Fibroblast of skin of right quadriceps (primary cell): ENCODE data around the gene ZNF865.
"Not testable (repeated sequence)": the region's sequence is repeated elsewhere in the genome, so short reads cannot be mapped to it uniquely, and the experiment has no call there.

Experiments
- DNase-seq: peaks from one replicate; pipeline ENCODE4 v3.0.0-alpha.2; 2013

ZNF865 gene

DNA sequence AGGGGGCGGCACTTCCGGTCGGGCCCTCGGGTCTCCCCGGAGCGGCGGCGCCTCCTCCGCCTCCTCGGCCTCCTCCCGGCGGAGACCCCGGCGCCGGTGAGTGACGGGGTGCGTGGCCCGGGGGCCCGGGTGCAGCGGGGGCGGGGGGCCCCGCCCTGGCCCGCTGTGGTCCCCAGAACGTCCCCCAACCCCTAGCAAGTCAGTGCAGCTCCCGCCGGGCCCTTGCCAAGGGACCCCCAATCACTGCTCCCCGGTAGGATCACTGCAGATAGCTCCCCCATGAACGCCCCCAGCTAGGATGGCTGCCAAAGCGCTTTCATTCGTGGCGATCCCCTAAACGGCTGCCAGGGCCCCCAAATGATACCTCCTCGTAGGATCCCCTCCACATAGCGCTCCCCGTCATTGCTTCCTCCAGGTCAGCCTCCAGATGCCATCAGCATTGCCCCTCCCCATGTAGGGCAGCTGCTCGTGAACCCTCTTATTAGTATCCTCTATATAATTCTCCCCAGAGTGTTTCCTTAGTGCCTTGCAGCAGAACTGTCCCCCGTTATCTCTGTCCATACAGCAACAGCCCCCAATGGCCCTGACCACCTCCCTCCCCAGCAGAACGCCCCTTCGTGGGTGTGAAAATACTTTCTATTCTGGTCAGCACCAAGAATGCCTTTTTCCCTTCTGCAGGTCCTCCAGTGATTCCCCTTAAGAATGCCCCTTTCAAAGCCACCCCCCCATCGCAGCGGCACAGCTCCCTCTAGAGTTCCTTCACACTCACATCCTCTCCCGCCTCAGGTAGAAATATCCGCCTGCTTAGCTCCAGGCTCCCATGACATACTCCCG is at the start of gene ZNF865:
Gene ZNF865, plus strand, starts transcription at position 11 of the 834 bp plus-strand sequence. CDS start 7,972 bp downstream, outside the sequence.
- DNase-seq: peak; percentile 83

DNA sequence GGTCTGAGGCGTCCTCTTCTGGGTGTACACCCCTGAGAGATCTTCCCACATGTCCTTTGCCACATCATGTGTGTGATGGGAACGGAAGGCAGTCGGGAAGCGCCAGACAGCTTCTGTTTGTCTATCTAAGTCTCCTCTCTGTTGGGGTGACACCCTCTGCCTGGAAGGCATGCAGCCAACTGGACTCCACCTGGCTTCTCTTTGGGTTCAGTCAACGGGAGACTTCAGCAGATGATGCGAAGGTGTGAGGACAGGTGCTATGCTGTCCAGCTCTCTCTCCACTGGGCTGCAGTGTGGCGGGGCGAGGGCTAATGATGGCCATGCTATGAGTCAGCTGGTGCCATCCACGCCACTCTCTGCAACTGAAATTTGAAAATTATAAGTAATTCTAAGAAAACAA is 45.8 kb upstream of the ZNF865 start:
- no peak for DNase-seq

DNA sequence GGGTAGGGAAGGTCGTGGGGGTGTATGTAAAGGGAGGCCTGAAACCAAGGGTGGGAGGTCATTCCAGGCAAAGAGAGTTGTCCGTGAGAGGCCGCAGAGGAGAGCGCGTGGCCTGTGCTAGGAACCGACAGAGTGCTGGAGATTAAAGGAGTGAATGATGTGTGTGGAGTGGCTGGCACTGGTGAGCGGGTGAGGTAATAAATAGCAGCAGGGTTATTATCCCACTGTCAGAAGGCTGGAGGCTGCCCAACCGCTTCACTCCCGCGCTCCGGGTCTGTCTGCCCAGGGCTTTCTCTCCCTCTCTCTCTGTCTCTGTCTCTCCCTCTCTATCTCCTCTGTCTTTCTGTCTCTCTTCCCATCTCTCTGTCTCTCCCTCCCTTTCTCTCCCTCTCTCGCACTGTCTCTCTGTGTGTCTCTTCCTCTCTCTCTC is 42.2 kb upstream of the ZNF865 start:
- DNase-seq: no peak

DNA sequence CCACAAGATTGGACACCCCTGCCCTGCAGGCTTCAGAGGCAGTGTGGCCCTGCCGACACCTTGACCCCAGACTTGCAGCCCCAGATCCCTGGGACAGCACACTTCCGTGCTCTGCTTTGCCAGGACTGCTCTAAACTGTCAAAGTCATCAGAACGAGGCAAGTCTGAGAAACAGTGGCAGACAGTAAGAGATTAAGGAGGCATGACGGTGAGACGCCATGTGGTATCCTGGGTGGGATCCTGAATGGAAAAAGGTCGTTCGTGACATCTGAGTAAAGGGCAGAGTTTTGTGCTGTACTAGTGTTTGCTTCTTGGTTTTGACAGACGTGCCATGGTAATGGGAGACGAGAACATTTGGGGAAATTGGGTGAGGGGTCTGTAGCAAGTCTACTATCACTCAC is 38.6 kb upstream of the ZNF865 start:
- no peak for DNase-seq

DNA sequence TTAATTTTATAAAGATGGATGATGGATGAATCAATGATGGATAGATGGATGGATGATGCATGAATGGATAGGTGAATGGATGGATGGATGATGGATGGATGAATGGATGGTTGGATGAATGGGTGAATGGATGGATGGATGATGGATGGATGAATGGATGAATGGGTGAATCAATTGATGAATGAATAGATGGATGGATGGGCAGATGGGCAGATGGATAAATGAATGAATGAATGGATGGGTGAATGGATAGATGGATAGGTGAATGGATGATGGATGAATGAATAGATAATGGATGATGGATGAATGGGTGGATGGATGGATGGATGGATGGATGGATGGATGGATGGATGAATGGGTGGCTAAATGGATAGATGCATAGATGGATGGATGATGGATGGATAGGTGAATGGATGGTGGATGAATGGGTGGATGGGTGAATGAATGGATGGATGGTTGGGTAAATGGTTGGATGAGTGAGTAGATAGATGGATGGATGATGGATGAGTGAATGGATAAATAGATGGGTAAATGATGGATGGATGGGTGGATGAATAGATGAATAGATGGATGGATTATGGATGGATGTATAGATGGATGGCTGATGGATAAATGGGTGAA is 37.6 kb upstream of the ZNF865 start:
- DNase-seq: no peak

DNA sequence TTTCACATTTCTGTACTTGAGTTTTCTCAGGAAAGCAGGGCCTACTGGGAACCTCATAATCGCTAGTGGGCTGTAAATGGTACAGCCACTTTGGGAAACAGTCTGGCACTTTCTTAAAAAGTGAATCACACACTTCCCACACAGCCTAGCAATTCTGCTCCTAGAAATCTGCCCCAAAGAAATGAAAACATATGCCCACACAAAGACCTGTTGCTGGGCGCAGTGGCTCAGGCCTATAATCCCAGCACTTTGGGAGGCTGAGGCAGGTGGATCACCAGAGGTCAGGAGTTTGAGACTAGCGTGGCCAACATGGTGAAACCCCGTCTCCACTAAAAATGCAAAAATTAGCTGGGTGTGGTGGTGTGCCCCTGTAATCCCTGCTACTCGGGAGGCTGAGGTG is 36.0 kb upstream of the ZNF865 start:
- DNase-seq: not testable (repeated sequence)

DNA sequence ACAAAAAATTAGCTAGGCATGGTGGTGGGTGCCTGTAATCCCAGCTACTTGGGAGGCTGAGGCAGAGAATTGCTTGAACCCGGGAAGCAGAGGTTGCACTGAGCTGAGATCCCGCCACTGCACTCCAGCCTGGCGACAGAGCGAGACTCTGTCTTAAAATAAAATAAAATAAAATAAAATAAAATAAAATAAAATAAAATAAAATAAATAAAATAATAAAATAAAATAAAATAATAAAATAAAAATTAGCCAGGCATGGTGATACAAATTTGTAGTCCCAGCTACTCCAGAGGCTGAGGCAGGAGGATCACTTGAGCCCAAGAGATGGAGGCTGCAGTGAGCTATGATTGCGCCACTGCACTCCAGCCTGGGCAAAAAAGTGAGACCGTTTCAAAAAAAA is 31.5 kb upstream of the ZNF865 start:
- not testable (repeated sequence) for DNase-seq

DNA sequence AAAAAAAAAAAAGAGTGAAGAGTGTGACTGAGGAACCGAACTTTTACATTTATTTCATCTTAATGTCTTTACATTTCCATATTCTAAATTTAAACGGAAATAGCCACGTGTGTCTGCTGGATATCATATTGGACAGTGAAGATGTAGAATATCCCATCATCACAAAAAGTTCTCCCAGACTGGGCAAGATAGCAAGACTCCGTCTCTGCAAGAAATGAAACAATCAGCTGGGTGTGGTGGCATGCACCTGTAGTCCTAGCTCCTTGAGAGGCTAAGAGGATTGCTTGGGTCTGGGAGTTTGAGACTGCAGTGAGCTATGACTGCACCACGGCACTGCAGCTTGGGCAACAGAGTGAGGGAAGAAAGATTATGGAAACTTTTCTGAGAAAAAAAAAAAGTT is 28.7 kb upstream of the ZNF865 start:
- DNase-seq: no peak

DNA sequence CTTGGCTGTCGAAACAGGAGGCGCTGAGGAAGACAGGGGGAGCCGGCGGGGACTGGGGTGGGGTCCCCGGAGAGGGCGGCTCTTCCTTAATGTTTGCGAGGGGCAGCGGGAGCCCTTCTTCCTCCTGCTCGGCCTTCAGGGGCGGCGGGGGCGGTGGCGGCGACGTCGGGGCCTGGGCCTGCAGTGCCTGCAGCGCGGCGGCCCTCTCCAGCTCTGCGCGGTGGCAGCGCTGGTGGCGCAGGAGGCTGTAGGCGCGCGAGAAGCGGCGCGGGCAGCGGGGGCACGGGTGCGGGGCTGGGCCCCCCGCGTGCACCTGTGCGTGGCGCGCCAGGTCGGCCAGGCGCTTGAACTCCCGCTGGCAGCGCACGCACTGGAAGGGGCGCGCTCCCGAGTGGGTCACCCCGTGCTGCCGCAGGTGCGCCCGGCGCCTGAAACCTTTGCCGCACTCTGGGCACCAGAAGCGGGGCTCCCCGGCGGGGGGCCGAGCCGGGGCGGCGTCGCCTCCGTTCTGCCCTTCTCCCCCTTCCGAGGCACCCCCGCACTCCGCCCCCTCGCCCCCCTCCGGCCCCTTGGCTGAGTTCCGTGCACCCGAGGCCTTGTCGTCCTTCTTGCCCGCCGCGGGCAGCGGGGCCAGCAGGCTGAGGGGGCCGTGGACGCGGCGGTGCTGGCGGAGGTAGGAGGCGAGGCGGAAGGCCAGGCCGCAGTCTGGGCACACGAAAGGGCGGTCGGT is 27.3 kb upstream of the ZNF865 start:
- DNase-seq: no peak

DNA sequence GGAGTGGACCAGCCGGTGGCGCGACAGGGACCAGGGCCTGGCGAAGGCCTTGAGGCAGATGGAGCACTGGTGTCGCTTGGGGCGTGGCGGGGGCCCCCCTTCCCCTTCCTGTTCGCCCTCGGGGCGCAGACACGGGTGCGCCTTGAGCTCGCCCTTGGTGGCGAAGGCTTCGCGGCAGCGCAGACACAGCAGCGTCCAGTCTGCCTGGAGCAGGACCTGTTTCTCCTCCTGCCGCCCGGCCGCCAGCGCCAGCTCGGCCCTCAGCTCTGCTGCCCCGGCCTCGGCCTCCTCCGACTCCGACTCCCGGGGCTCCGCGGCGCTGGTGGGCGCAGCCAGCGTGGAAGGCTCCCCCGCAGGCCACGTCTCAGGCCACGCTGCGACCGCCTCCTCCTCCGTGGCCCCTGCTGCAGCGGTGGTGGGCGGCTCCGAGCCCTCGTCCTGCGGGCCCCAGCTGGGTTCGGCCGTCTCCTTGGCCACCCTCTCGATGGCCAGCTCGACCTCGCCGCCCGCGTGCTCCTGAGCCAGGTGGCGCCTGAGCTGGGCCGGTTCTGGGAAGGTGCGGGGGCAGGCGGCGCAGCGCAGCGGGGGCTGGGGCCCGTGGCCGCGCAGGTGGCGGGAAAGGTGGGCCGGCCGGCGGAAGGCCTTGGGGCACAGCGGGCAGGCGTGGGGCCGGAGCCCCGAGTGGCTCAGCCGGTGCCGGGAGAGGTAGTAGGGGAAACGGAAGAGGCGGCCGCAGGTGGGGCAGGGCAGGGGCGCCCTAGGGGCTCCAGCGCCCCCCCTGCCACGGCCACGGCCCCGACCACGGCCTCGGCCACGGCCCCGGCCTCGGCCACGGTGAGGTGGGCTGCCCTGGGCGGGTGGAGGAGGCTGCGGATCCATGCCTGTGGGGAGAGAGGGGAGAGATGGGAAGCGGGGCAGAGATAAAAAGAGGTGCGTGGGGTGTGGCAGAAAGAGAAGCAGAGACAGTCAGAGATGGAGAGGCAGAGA is 26.4 kb upstream of the ZNF865 start:
- DNase-seq: no peak

DNA sequence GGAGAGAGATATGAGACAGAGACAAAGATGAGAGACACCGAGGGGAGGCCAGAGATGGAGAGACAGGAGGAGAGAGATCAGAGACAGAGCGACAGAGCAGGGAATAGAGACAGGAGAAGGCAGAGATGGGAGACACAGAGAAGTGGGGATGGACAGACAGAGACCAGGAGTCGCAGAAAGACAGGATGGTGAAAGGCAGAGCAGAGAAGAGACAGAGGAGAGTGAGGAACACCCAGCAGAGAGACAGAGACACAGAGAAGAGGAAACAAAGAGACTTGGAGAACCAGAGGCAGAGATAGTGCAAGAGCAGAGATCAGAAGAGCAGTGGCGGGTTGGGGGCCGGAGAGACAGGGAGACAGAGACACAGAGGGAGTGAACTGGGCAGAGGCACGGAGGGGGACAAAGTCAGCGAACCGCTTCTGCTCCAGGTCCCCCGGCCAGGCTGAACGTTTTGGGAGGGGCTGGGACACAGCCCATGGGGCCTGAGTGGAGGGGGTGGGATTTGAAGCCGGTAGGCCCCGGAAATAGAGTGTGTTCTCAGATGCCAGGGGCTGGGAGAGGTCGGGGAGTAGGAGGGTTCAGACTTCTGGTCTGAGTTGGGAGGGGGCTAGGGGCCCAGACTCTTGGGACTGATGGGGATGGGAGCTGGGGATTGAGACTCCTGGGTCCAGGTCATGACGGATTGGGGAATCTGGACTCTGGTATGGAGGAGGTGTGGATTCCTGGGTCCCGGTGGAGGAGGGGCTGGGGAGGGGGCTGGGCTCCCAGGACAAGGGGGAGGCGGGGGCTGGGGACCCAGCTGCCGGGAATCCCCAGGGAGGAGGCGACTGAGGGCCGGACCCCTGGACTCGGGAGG is 25.5 kb upstream of the ZNF865 start:
- peak; percentile 28 for DNase-seq

DNA sequence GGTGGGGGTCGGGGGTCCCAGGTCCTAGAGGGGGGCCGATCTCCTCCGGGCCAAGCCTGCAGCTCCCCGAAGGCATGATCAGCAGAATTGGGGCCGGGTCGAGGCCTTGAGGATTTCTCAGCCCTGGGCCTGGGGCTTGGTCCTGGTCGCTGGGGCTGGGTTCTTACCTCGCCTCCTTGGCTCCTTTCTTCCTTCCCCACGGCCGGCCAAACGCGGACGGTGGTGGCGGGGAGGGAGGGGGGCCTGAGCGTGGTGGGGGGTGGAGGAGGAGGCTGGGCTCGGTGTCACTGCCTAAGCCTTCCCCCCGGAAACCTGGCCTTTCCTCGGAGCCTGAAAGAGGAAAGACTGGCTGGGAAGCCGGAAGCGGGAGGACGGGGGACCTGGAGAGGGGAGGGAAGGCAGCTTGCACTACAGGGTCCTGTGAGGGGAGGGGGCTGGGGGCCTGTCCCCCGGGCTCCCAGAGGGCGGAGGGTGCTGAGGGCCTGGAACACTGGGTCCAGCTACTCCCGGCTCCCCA is 24.8 kb upstream of the ZNF865 start, which contains the start of gene ZNF579:
Gene ZNF579, minus strand, starts transcription at position 221 of the 517 bp plus-strand sequence. CDS start 1,209 bp downstream, outside the sequence.
- peak; percentile 90 for DNase-seq

DNA sequence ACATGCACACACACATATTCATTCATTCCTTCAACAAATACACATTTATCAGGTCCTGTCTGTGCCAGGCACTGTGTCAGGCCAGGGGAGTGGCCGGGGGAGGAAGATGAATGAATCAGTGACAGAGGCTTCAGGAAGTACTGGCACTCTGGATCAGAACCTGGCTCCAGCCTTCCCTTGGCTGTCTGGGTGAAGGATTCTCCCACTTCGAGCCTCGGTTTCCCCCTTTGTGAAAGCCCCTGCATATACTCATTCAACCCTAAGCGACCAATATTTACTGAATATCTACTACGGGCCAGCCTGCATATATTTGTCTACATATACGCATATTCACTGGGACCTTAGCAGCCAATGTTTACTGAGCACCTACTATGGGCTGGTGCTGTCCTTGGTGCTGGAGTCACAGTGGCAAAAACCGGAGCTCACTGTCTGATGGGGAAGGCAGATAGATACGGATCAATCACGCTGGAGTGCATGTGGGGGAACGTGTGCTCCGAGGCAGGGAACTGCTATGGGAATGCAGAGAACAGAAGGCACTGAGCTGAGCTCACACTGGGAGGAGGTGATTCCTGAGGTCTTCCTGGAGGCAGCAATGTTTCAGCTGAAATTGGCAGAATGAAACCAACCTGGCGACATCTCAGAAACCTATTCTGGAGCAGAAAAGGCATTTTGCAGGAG is 24.2 kb upstream of the ZNF865 start:
- no peak for DNase-seq

DNA sequence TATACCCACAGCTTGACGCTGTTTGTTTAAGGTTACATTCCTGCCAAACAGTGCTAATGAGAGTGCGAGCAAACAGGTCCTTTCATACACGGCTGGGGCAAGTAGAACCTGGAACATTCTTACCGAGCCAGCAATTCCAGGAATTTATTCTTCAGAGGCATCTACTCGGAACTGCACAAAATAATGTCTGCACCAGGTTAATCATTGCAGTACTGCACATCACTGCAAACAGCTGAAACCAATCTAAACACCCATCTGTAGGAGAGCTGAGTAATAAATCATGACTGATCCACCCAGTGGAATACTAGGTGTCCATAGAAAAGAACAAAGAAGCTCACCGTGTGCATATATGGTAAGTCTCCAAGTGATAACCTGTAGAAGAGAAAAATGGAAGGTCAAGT is 23.6 kb upstream of the ZNF865 start:
- DNase-seq: no peak

DNA sequence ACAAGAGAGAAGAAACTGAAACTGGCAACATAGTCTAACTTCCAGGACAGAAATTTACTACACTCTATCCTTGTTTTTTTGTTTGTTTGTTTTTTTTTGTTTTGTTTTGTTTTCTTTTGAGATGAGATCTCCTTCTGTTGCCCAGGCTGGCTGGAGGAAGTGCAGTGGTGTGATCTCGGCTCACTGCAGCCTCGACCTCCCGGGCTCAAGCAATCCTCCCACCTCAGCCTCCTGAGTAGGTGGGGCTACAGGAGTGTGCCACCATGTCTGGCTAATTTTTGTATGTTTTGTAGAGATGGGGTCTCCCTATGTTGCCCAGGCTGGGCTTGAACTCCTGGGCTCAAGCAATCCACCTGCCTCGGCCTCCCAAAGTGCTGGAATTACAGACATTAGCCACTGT is 23.2 kb upstream of the ZNF865 start:
- DNase-seq: not testable (repeated sequence)

DNA sequence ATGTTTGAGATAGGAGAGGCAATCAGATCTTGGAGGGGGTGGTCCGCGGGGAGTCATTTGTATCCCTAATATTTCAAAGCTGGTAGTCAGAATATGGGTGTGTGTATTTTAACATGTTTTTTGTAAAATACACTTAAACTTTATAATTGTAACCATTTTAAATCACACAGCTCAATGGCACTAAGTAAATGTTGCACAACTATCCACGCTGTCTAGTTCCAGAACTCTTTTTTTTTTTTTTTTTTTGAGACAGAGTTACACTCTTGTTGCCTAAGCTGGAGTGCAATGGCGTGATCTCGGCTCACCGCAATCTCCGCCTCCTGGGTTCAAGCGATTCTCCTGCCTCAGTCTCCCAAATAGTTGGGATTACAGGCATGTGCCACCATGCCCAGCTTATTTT is 21.6 kb upstream of the ZNF865 start:
- not testable (repeated sequence) for DNase-seq

DNA sequence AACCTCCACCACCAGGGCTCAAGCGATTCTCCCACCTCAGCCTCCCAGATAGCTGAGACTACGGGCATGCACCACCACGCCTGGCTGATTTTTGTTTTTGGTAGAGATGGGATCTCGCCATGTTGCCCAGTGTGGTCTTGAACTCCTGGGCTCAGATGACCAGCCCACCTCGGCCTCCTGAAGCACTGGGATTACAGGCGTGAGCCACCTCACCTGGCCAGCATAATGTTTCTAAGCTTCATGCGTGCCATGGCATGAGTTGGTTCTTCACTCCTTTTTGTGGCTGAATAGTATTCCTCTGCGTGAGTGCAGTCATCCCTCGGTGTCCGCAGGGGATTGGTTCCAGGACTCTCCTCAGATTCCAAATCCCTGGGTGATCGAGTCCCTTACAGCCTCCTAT is 20.6 kb upstream of the ZNF865 start:
- DNase-seq: no peak

DNA sequence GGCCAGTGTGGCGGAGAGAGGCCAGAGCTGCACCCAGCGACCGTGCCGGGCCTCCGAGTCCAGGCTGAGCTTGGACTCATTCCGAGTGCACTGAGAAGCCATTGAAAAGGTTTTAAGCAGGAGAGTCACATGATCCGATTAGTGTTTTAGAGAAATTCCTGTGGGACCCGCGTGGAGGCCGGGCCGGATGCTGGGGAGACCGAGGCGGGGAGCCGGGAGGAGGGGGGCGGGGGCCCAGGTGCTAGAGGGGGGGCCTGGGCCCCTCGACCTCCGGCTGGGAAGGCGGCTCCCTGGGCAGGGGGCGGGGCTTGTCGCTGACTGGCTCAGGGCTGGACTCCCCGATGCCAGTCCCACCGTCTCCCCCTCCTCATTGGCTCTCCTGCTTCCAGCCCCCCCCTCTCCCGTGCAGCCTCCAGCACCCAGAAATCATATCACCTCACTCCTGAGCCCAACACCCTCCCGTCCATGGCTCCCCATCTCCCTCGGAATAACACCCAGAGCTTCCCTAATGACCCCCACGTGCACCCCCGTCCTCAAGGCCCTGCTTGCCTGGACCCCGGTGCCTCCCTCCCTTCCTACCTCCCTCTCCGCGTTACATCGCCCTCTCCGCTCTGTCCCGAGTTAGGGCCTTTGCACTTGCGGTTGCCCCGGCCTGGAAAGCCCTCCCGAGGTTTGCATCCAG is 19.6 kb upstream of the ZNF865 start:
- DNase-seq: peak; percentile 85

DNA sequence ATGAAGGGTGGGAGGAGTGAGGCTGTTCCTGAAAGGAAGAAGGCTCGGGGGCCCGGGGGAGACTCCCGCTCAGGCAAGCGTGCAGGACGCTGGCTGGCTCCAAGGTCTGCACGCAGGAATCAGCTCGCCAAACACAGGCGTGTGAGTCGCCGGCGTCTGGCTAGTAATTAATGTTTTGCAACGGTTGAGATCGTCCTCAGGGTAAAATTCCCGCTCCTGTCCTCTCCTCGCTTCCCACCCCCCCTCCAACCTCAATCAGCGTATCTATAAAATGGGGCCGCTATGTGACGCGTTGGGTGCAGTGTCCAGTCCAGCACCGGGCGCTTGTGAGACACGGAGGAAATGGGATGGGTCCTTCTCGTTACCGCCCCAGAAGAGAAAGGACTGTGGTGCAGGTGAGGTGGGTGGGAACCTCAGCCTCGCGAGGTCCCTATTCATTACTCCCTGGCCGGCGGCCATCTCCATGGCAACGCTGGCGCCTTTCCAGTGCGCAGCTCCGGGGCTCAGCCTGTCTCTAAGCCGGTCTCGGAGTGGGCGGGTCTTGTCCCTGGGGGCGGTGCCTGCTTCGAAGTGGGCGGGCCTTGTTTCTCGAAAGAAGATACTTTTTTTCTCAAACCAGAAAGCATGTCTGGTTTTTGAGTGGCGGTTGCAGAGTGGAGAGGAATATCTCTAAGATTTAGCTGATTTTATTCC is 18.3 kb upstream of the ZNF865 start:
- peak; percentile 89 for DNase-seq
